ENCODE measurements around the gene BCL11B. TPM values are rescaled to one million over a fixed set of nuclear protein-coding genes. Genes with fewer than 3 reads are reported as not detected.

BCL11B gene
- total RNA-seq: 0.13 TPM in 1 of 2 replicates, not detected in the other

DNA sequence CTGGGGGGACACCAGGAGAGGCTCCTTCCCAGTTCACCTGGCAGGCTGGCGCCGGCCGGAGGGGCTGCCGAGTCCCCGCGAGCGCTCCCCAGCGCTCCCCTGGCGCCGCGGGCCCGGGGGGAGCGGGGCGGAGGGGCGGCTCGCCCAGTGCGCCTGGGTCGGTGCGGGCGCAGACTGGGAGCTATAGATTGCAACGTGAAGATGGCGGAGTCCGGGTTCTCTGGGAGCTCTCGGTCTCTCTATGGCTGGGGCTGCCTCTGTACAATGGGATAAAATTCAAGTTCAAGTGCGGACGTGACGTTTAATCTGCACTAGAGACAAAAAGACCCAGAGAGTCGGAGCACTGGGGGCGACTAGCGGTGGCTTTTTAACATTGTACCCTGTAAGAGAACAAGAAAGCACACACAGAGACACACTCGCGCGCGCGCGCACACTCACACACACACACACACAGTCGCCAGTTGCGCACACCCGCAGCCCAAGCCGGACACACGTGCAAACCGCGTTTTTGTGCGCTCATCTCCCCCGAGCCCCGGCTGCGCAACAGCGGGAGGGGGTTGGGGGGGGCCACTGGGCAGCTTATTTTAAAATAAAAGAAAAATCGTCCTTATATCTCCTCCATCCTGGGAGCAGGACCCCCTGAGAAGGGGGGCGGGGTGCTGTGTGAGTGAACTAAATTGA, at the start of gene BCL11B:
BCL11B (minus strand) TSS at position 247 of the 681 bp plus-strand sequence. CDS start 979 bp downstream, outside the sequence.

Other genes with a start within 250 kb of the BCL11B start
- 51.2 and 53.3 TPM in 2 replicates for gene SETD3, start 208.7 kb upstream of the BCL11B start, total RNA-seq
- gene CCNK, start 209.2 kb upstream of the BCL11B start, total RNA-seq: 14.0 and 24.6 TPM in 2 replicates